ENCODE measurements around the gene BOLA2B. TPM values are rescaled to one million over a fixed set of nuclear protein-coding genes. Genes with fewer than 3 reads are reported as not detected.
A peak's percentile ranks its signal among the peaks of the same experiment; 100 is the strongest.

The BOLA2B gene
- total RNA-seq, 1 donor from 2014 or later, result 90.4 TPM

DNA sequence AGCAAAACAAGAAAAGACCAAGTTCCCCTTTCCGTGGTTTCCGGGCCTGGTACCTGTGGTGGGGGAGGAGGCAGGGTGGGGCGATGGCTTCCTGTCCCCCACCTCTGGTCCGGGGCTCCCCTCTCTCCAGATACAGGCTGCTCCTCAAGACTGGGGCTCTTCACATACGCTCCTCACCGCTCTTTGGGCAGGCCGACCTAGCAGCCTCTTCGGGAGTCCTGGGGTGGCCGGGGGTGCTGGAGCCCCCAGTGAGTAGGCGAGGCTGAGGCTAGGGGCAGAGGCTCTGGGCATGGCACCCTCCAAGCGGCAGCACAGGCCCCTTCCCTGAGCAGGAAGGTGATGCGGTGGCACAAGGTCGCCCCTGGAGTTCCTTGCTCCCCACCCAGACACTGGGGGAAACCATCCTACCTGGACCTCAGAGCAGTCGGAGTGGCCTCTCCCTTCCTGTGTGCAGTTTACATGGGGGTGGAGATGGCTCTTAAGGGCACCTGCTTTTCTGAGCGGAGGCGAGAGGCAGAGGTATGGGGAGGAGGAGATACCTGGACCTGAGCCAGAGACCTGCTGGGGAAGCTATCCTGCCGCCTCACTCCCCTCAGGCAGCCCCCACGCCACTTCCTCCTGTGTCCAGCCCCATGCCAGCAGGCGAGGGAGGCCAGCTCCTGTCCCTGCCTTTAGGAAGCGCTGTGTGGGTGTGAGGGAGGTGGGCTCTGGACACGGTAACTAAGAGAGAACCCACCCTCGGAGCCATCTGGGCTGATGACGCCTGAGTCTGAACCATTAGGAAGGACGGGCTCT, 9.2 kb downstream of the BOLA2B start:
- Histone ChIP-seq H3K4me1 (peaks cover 2% of the 10 kb centered on the region), H3K27ac (no peak overlapping the region), H3K9ac (no peak overlapping the region), H3F3A (ENCODE audit: low read depth) (peaks cover 10% of the 10 kb centered on the region), H4K20me1 (ENCODE audit: low read depth) (peaks cover 9% of the 10 kb centered on the region), H3K9me3 (ENCODE audit: low read depth) (no peaks in the 10 kb centered on the region), H3K79me2 (ENCODE audit: low read depth) (no peaks in the 10 kb centered on the region), H3K4me3 (peak overlapping the region; percentile 67), H2AFZ (replicated peaks) (no peak overlapping the region), H3K36me3 (no peaks in the 10 kb centered on the region), H3K27me3 (peaks cover 41% of the 10 kb centered on the region), H3K4me2 (peak overlapping the region; percentile 94)
- no peak overlapping the region for H3K27ac Mint-ChIP-seq
- H3K9me3 Mint-ChIP-seq, result no peaks in the 10 kb centered on the region
- H3K4me1 Mint-ChIP-seq, result peaks cover 11% of the 10 kb centered on the region
- TF ChIP-seq EZH2phosphoT487 (IDR thresholded peaks at IDR 0.05), result no peak
- TF ChIP-seq, protein P1, sequence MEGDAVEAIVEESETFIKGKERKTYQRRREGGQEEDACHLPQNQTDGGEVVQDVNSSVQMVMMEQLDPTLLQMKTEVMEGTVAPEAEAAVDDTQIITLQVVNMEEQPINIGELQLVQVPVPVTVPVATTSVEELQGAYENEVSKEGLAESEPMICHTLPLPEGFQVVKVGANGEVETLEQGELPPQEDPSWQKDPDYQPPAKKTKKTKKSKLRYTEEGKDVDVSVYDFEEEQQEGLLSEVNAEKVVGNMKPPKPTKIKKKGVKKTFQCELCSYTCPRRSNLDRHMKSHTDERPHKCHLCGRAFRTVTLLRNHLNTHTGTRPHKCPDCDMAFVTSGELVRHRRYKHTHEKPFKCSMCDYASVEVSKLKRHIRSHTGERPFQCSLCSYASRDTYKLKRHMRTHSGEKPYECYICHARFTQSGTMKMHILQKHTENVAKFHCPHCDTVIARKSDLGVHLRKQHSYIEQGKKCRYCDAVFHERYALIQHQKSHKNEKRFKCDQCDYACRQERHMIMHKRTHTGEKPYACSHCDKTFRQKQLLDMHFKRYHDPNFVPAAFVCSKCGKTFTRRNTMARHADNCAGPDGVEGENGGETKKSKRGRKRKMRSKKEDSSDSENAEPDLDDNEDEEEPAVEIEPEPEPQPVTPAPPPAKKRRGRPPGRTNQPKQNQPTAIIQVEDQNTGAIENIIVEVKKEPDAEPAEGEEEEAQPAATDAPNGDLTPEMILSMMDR (IDR thresholded peaks at IDR 0.05), result no peak
- TF ChIP-seq EZH2 (IDR thresholded peaks at IDR 0.05), result no peak
- peak overlapping the region; percentile 77 for H3K4me3 Mint-ChIP-seq
- no peak for DNase-seq (ENCODE audit: low spot score)
- peaks cover 10% of the 10 kb centered on the region for H3K27me3 Mint-ChIP-seq (ENCODE audit: insufficient read depth, low read depth)
- no peaks in the 10 kb centered on the region for H3K36me3 Mint-ChIP-seq

DNA sequence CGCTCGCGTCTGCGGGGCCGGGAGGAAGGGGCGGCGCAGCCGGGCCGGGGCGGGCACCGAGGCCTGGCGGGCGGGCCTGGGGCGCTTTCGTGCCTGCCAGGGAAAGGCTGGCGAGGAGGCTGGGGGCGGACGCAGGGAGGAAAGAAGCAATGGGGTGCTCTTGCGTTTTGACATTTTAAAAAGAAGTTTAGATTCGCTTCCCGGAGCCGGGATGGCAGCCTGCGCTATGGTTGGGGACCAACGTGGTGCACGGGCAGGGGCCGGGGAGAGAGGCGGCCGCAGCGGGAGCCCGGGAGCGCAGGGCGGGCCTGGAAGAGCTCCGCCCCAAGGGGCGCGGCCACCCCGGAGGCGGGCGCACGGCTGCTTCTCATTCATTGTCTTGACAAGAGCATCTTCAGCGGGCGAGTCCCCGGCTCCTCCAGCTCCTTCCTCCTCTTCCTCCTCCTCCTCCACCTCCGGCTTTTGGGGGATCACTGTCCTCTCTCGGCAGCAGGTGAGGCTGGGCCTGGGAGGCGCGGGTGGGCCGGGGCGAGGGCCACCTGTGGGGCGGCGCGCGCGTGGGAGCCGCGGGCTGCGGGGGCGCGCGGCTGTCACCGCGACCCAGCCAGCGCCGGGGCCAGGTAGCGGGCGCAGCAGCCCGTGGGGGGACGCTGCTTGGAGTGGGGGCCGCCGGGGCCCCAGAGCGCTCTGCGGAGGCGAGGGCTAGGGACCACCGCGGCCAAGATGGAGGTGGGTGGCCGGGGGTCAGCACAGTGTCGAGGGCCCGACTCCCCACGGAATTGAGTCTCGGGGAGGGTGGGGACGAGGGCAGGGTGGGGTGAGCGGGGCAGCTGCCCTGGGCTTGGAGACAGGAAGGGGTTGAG, 10.0 kb downstream of the BOLA2B start, which contains the start of gene CORO1A:
Gene CORO1A (plus strand): TSS at position 370 of the 863 bp plus-strand sequence. CDS start 1,608 bp downstream, outside the sequence.
- Histone ChIP-seq H2AFZ (replicated peaks) (peak within 1 kb of the TSS; percentile 99), H4K20me1 (ENCODE audit: low read depth) (peaks cover 9% of the 10 kb centered on the region), H3K4me3 (peak within 1 kb of the TSS; percentile 67), H3K4me1 (peaks cover 2% of the 10 kb centered on the region), H3K27me3 (peaks cover 41% of the 10 kb centered on the region), H3K27ac (no peak within 1 kb of the TSS), H3K79me2 (ENCODE audit: low read depth) (no peaks in the 10 kb centered on the region), H3K9ac (no peak within 1 kb of the TSS), H3K9me3 (ENCODE audit: low read depth) (no peaks in the 10 kb centered on the region), H3K36me3 (no peaks in the 10 kb centered on the region), H3F3A (ENCODE audit: low read depth) (peaks cover 10% of the 10 kb centered on the region), H3K4me2 (peak within 1 kb of the TSS; percentile 94)
- Mint-ChIP-seq H3K9me3 (no peaks in the 10 kb centered on the region), H3K4me1 (peaks cover 11% of the 10 kb centered on the region), H3K36me3 (no peaks in the 10 kb centered on the region), H3K27ac (no peak within 1 kb of the TSS), H3K27me3 (ENCODE audit: insufficient read depth, low read depth) (peaks cover 10% of the 10 kb centered on the region), H3K4me3 (peak within 1 kb of the TSS; percentile 85)
- peak; percentile 92 for DNase-seq (ENCODE audit: low spot score)
- TF ChIP-seq EZH2 (IDR thresholded peaks at IDR 0.05), result no peak
- no peak for TF ChIP-seq EZH2phosphoT487 (IDR thresholded peaks at IDR 0.05)
- TF ChIP-seq, protein P1 (IDR thresholded peaks at IDR 0.05), result no peak

DNA sequence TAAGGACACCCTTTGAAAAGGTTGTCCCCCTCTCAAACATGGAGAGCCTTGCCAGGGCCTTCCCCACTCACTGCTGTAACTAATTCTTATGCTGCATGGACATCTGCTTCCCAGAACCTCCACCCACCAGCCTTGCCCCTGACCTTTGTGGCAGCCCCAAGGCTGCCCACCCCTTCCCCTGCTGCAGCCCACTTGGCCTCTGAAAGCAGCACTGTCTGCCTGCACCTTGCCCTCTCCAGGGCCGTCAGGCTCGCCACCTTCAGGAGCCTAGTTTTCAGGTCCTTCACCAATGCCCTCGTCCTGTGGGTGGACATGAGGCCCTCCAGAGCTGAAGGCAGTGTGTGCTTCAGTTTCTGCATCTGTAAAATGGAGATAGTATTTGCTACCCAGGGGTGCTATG, 12.7 kb downstream of the BOLA2B start:
- no peak overlapping the region for H3K4me2 ChIP-seq
- peak overlapping the region; percentile 39 for H3K27ac Mint-ChIP-seq
- H3K4me1 ChIP-seq, result peaks cover 2% of the 10 kb centered on the region
- no peak overlapping the region for H3K4me3 Mint-ChIP-seq
- no peak overlapping the region for H3K9ac ChIP-seq
- no peaks in the 10 kb centered on the region for H3K79me2 ChIP-seq (ENCODE audit: low read depth)
- H3K36me3 Mint-ChIP-seq, result no peaks in the 10 kb centered on the region
- no peaks in the 10 kb centered on the region for H3K36me3 ChIP-seq
- peaks cover 41% of the 10 kb centered on the region for H3K27me3 ChIP-seq
- H3K4me1 Mint-ChIP-seq, result peaks cover 11% of the 10 kb centered on the region
- DNase-seq (ENCODE audit: low spot score), result no peak
- TF ChIP-seq, protein P1 (IDR thresholded peaks at IDR 0.05), result no peak
- no peak for TF ChIP-seq EZH2 (IDR thresholded peaks at IDR 0.05)
- no peak for TF ChIP-seq EZH2phosphoT487 (IDR thresholded peaks at IDR 0.05)
- no peak overlapping the region for H3K4me3 ChIP-seq
- H3K9me3 Mint-ChIP-seq, result no peaks in the 10 kb centered on the region
- peaks cover 14% of the 10 kb centered on the region for H3F3A ChIP-seq (ENCODE audit: low read depth)
- peaks cover 8% of the 10 kb centered on the region for H3K27me3 Mint-ChIP-seq (ENCODE audit: insufficient read depth, low read depth)
- no peaks in the 10 kb centered on the region for H3K9me3 ChIP-seq (ENCODE audit: low read depth)
- peaks cover 7% of the 10 kb centered on the region for H4K20me1 ChIP-seq (ENCODE audit: low read depth)
- no peak overlapping the region for H2AFZ ChIP-seq (replicated peaks)
- no peak overlapping the region for H3K27ac ChIP-seq
